ENCODE measurements around the gene CMTM2.

The CMTM2 gene

DNA sequence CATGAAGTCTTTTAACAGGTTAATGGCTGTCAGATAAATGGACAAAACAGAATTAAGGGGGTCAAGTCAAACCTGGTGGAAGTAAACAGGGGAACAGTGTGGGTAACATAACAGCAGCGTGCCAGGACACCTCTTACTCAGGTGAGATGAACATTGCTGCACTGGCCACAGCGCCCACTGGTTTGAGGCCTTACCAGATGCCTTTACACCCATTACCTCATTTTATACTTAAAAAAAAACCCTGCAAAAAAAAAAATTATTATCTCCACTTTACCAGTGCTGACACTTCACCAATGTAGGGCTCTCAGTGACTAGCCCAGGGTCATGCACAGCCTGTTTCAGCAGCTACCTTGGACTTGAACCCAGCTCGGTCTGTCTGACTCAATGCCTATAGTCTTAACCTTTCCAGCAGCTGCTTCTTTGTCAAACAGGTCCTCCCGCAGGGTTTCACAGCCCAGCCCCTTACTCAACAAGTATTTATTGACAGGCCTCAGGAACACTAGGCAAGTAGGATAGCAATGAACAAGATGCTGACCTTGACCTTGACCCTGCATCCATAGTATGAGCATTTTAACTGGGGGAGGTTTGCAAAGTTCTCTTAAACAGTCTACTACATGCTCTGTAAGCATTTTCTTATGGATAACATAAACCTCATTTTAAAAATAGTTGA is 55.4 kb downstream of the CMTM2 start:
- no peaks in the 10 kb centered on the region for H3K27me3 ChIP-seq
- no peak for TF ChIP-seq Cebpa-rat (IDR thresholded peaks at IDR 0.05)
- H3K9ac ChIP-seq: no peak overlapping the region
- H3K4me3 ChIP-seq: no peak overlapping the region
- H3K4me2 ChIP-seq: no peak overlapping the region
- H3K36me3 ChIP-seq: peaks cover 0 to 15% (median 0%) of the 10 kb centered on the region in 11 experiments; a peak in 3 of 22 replicates
- H3K4me1 ChIP-seq: 0 out of 20 replicates have a peak, but pooled peaks cover 0 to 4% (median 0%) of the 10 kb centered on the region in 10 experiments
- H3K9me3 ChIP-seq (replicated peaks in 1 of 11): no peaks in the 10 kb centered on the region
- H4K20me1 ChIP-seq: no peaks in the 10 kb centered on the region; a peak in 1 of 22 replicates
- no peak overlapping the region for H3K27ac ChIP-seq

DNA sequence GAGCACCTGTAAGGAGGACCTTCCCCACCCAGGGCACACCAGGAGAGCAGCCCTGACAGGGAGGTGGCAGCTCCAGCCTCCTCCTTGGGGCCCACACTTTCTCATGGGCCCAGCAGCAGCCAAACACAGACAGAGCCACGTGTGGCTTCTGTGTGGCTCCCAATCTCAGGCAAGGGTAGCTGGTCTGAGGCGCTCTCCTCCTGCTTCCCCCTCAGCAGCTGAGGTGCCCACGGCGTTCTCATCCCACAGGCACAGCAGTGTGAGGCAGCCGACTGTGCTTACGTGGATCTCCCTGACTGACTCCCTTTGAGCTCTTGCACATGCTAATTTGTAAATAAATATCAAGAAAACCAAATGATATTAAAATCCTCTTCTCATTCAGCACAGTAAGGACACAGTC is 56.1 kb downstream of the CMTM2 start:
- no peak overlapping the region for H3K9ac ChIP-seq
- H3K27ac ChIP-seq: no peak overlapping the region
- H3K27me3 ChIP-seq: no peaks in the 10 kb centered on the region
- no peaks in the 10 kb centered on the region for H3K9me3 ChIP-seq (replicated peaks in 1 of 11)
- H3K4me2 ChIP-seq: no peak overlapping the region
- H3K36me3 ChIP-seq: peaks cover 0 to 15% (median 0%) of the 10 kb centered on the region in 11 experiments; a peak in 3 of 22 replicates
- no peaks in the 10 kb centered on the region; a peak in 1 of 22 replicates for H4K20me1 ChIP-seq
- TF ChIP-seq Cebpa-rat (IDR thresholded peaks at IDR 0.05): no peak
- no peak overlapping the region for H3K4me3 ChIP-seq
- H3K4me1 ChIP-seq: 0 out of 20 replicates have a peak, but pooled peaks cover 0 to 4% (median 0%) of the 10 kb centered on the region in 10 experiments

DNA sequence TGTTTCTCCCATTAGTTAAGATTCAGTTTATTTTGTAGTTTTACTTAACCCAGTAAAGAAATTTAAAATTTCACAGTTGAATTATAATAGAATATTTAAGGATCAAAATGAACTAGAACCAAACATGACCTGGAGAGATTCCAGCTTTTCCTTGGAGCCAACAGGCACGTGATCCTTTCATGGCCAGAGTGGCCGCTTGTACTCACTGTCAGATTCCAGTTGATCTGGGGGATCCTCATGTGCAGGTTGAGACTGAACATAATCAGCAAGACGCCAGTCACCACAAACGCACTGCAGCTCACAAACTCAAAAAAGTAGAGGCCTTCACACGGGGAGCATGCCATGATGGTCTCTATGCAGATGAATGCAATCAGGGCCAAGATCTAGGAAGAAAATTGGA is 56.9 kb downstream of the CMTM2 start:
- H3K9ac ChIP-seq: no peak overlapping the region
- no peak overlapping the region for H3K27ac ChIP-seq
- H3K4me1 ChIP-seq: 0 out of 20 replicates have a peak, but pooled peaks cover 0 to 4% (median 0%) of the 10 kb centered on the region in 10 experiments
- H3K9me3 ChIP-seq (replicated peaks in 1 of 11): no peaks in the 10 kb centered on the region
- H3K27me3 ChIP-seq: no peaks in the 10 kb centered on the region
- H3K36me3 ChIP-seq: peaks cover 0 to 15% (median 0%) of the 10 kb centered on the region in 11 experiments; a peak in 3 of 22 replicates
- no peak overlapping the region for H3K4me3 ChIP-seq
- no peak for TF ChIP-seq Cebpa-rat (IDR thresholded peaks at IDR 0.05)
- no peak overlapping the region for H3K4me2 ChIP-seq
- no peaks in the 10 kb centered on the region; a peak in 1 of 22 replicates for H4K20me1 ChIP-seq

GRCh38 chr16:66637806-66638205 is 58.5 kb downstream of the CMTM2 start:
- Histone ChIP-seq H3K36me3 (peaks cover 0 to 15% (median 0%) of the 10 kb centered on the region in 11 experiments; a peak in 3 of 22 replicates), H3K9ac (no peak overlapping the region), H3K4me3 (no peak overlapping the region), H3K4me2 (no peak overlapping the region), H4K20me1 (no peaks in the 10 kb centered on the region; a peak in 1 of 22 replicates), H3K9me3 (replicated peaks in 1 of 11) (no peaks in the 10 kb centered on the region), H3K27me3 (no peaks in the 10 kb centered on the region), H3K27ac (no peak overlapping the region), H3K4me1 (0 out of 20 replicates have a peak, but pooled peaks cover 0 to 4% (median 0%) of the 10 kb centered on the region in 10 experiments)
- TF ChIP-seq Cebpa-rat (IDR thresholded peaks at IDR 0.05): no peak

All from BLaER1 treated with 17β-estradiol and CSF1 and Interleukin-3, amounts not matched to agents 10 nM and 100 nM (cell line).